NCI-H510A (cell line): Measurements from ENCODE around the gene IZUMO4.
A peak's percentile ranks its signal among the peaks of the same experiment; 100 is the strongest.

Experiments
- DNase-seq: peaks from one replicate; lab custom pipeline; 2025; lab: John Stamatoyannopoulos, UW

IZUMO4 gene

GRCh38 chr19:2096480-2097202, at the start of gene IZUMO4:
Gene IZUMO4 (plus strand): TSS chr19:2096915. CDS start chr19:2096946, 31 bp downstream.
- DNase-seq, result peak; percentile 88

GRCh38 chr19:2047076-2047448, 49.7 kb upstream of the IZUMO4 start:
- no peak for DNase-seq

GRCh38 chr19:2047449-2048103, 49.1 kb upstream of the IZUMO4 start:
- no peak for DNase-seq

- DNase-seq, result no peak
Measured at GRCh38 chr19:2048104-2048958, 48.4 kb upstream of the IZUMO4 start.

GRCh38 chr19:2048959-2049740, 47.6 kb upstream of the IZUMO4 start:
- DNase-seq, result no peak

GRCh38 chr19:2049741-2050348, 46.9 kb upstream of the IZUMO4 start:
- DNase-seq, result peak; percentile 43

GRCh38 chr19:2050349-2050990, 46.2 kb upstream of the IZUMO4 start:
- no peak for DNase-seq

GRCh38 chr19:2050991-2051772, 45.5 kb upstream of the IZUMO4 start, which contains the start of gene MKNK2:
Gene MKNK2 (minus strand): TSS chr19:2051244. CDS start chr19:2050851, 393 bp downstream.
- no peak for DNase-seq

- DNase-seq, result peak; percentile 29
Measured at GRCh38 chr19:2051773-2052704, 44.7 kb upstream of the IZUMO4 start.

GRCh38 chr19:2053601-2054389, 42.9 kb upstream of the IZUMO4 start:
- DNase-seq, result no peak

- DNase-seq, result peak; percentile 44
Measured at GRCh38 chr19:2054763-2055162, 42.0 kb upstream of the IZUMO4 start.

GRCh38 chr19:2055931-2056836, 40.5 kb upstream of the IZUMO4 start:
- peak; percentile 44 for DNase-seq

- DNase-seq, result no peak
Measured at GRCh38 chr19:2056837-2057192, 39.9 kb upstream of the IZUMO4 start.

- no peak for DNase-seq
Measured at GRCh38 chr19:2057484-2058469, 38.9 kb upstream of the IZUMO4 start.

- no peak for DNase-seq
Measured at GRCh38 chr19:2058570-2059421, 37.9 kb upstream of the IZUMO4 start.
